Measurements from ENCODE around the gene FSHR. TPM values are rescaled to one million over a fixed set of nuclear protein-coding genes. Genes with fewer than 3 reads are reported as not detected.

The FSHR gene
- total and polyA plus RNA-seq, 4 experiments from 2014 or later, result not detected

GRCh38 chr2:49032936-49033335 is 121.4 kb downstream of the FSHR start:
- Mint-ChIP-seq H3K9me3 (peaks cover 0 to 2% (median 0%) of the 10 kb centered on the region in 8 donors), H3K27ac (no peak overlapping the region), H3K36me3 (no peaks in the 10 kb centered on the region), H3K27me3 (peaks cover 0 to 2% of the 10 kb centered on the region in 2 donors), H3K4me3 (no peak overlapping the region), H3K4me1 (no peaks in the 10 kb centered on the region)
- CTCF ChIA-PET (ENCODE audit: partially characterized antibody), result no interaction called here
- Histone ChIP-seq H3K36me3 (ENCODE audit: insufficient read depth, low read length) (no peaks in the 10 kb centered on the region), H3K27me3 (ENCODE audit: insufficient read depth, low read length) (no peaks in the 10 kb centered on the region), H3K9me3 (ENCODE audit: control insufficient read depth in 1 of 2, low read length in 2 of 2) (no peaks in the 10 kb centered on the region), H3K4me1 (ENCODE audit: insufficient read depth, low read length) (no peaks in the 10 kb centered on the region), H3K4me3 (ENCODE audit: low read length in 2 of 2) (no peak overlapping the region), H3K27ac (ENCODE audit: low read depth, low read length) (no peak overlapping the region)
- no peak for DNase-seq
- POLR2A ChIA-PET (ENCODE audit: partially characterized antibody), result no interaction called here
- intact Hi-C loops (cut with micrococcal nuclease), result no loop called here

- Histone ChIP-seq H3K9me3 (ENCODE audit: control insufficient read depth in 1 of 2, low read length in 2 of 2) (no peaks in the 10 kb centered on the region), H3K4me3 (ENCODE audit: low read length in 2 of 2) (no peak overlapping the region), H3K36me3 (ENCODE audit: insufficient read depth, low read length) (no peaks in the 10 kb centered on the region), H3K4me1 (ENCODE audit: insufficient read depth, low read length) (no peaks in the 10 kb centered on the region), H3K27ac (ENCODE audit: low read depth, low read length) (no peak overlapping the region), H3K27me3 (ENCODE audit: insufficient read depth, low read length) (no peaks in the 10 kb centered on the region)
- Mint-ChIP-seq H3K9me3 (no peaks in the 10 kb centered on the region), H3K4me1 (no peaks in the 10 kb centered on the region), H3K4me3 (no peak overlapping the region), H3K36me3 (no peaks in the 10 kb centered on the region), H3K27ac (no peak overlapping the region), H3K27me3 (peaks cover 0 to 2% of the 10 kb centered on the region in 2 donors)
- intact Hi-C loops (cut with micrococcal nuclease), result no loop called here
- ChIA-PET CTCF (ENCODE audit: partially characterized antibody) (interaction anchor here (1.2 kb wide), 1 partner anchor 9 kb away, joined by 3 read pairs; no protein-coding TSS in a partner anchor), POLR2A (ENCODE audit: partially characterized antibody) (no interaction called here)
- DNase-seq, result no peak
Measured at GRCh38 chr2:49032126-49032525, 122.2 kb downstream of the FSHR start.

GRCh38 chr2:49029406-49029805 is 124.9 kb downstream of the FSHR start:
- intact Hi-C loops (cut with micrococcal nuclease), result no loop called here
- H3K9me3 Mint-ChIP-seq, result no peaks in the 10 kb centered on the region
- H3K9me3 ChIP-seq (ENCODE audit: control insufficient read depth in 1 of 2, low read length in 2 of 2), result no peaks in the 10 kb centered on the region
- H3K27ac ChIP-seq (ENCODE audit: low read depth, low read length), result no peak overlapping the region
- DNase-seq, result no peak
- no peaks in the 10 kb centered on the region for H3K4me1 Mint-ChIP-seq
- H3K4me1 ChIP-seq (ENCODE audit: insufficient read depth, low read length), result no peaks in the 10 kb centered on the region
- H3K27me3 ChIP-seq (ENCODE audit: insufficient read depth, low read length), result no peaks in the 10 kb centered on the region
- no peak overlapping the region for H3K27ac Mint-ChIP-seq
- no peaks in the 10 kb centered on the region for H3K36me3 Mint-ChIP-seq
- no peaks in the 10 kb centered on the region for H3K27me3 Mint-ChIP-seq
- ChIA-PET CTCF (ENCODE audit: partially characterized antibody) (no interaction called here), POLR2A (ENCODE audit: partially characterized antibody) (no interaction called here)
- H3K4me3 ChIP-seq (ENCODE audit: low read length in 2 of 2), result no peak overlapping the region
- H3K36me3 ChIP-seq (ENCODE audit: insufficient read depth, low read length), result no peaks in the 10 kb centered on the region
- H3K4me3 Mint-ChIP-seq, result no peak overlapping the region

- ChIA-PET CTCF (ENCODE audit: partially characterized antibody) (no interaction called here), POLR2A (ENCODE audit: partially characterized antibody) (no interaction called here)
- Histone ChIP-seq H3K27me3 (ENCODE audit: insufficient read depth, low read length) (no peaks in the 10 kb centered on the region), H3K4me1 (ENCODE audit: insufficient read depth, low read length) (no peaks in the 10 kb centered on the region), H3K4me3 (ENCODE audit: low read length in 2 of 2) (no peak overlapping the region), H3K27ac (ENCODE audit: low read depth, low read length) (no peak overlapping the region), H3K9me3 (ENCODE audit: control insufficient read depth in 1 of 2, low read length in 2 of 2) (no peaks in the 10 kb centered on the region), H3K36me3 (ENCODE audit: insufficient read depth, low read length) (no peaks in the 10 kb centered on the region)
- DNase-seq, result no peak
- H3K4me3 Mint-ChIP-seq, result no peak overlapping the region
- H3K9me3 Mint-ChIP-seq, result no peaks in the 10 kb centered on the region
- no peak overlapping the region for H3K27ac Mint-ChIP-seq
- H3K27me3 Mint-ChIP-seq, result no peaks in the 10 kb centered on the region
- no peaks in the 10 kb centered on the region for H3K4me1 Mint-ChIP-seq
- intact Hi-C loops (cut with micrococcal nuclease), result no loop called here
- no peaks in the 10 kb centered on the region for H3K36me3 Mint-ChIP-seq
Measured at GRCh38 chr2:49028101-49028500, 126.2 kb downstream of the FSHR start.

- no peaks in the 10 kb centered on the region for H3K9me3 Mint-ChIP-seq
- no peak overlapping the region for H3K27ac ChIP-seq (ENCODE audit: low read depth, low read length)
- no peaks in the 10 kb centered on the region for H3K27me3 ChIP-seq (ENCODE audit: insufficient read depth, low read length)
- no peak overlapping the region for H3K27ac Mint-ChIP-seq
- H3K4me3 ChIP-seq (ENCODE audit: low read length in 2 of 2), result no peak overlapping the region
- no peak overlapping the region for H3K4me3 Mint-ChIP-seq
- H3K36me3 ChIP-seq (ENCODE audit: insufficient read depth, low read length), result no peaks in the 10 kb centered on the region
- CTCF ChIA-PET (ENCODE audit: partially characterized antibody), result no interaction called here
- H3K4me1 Mint-ChIP-seq, result no peaks in the 10 kb centered on the region
- H3K9me3 ChIP-seq (ENCODE audit: control insufficient read depth in 1 of 2, low read length in 2 of 2), result no peaks in the 10 kb centered on the region
- H3K36me3 Mint-ChIP-seq, result no peaks in the 10 kb centered on the region
- H3K4me1 ChIP-seq (ENCODE audit: insufficient read depth, low read length), result no peaks in the 10 kb centered on the region
- no peak for DNase-seq
- intact Hi-C loops (cut with micrococcal nuclease), result no loop called here
- H3K27me3 Mint-ChIP-seq, result no peaks in the 10 kb centered on the region
- POLR2A ChIA-PET (ENCODE audit: partially characterized antibody), result no interaction called here
Measured at GRCh38 chr2:49026706-49027105, 127.6 kb downstream of the FSHR start.

- POLR2A ChIA-PET (ENCODE audit: partially characterized antibody), result no interaction called here
- no peak overlapping the region for H3K27ac Mint-ChIP-seq
Measured at GRCh38 chr2:49021271-49021670, 133.0 kb downstream of the FSHR start.

GRCh38 chr2:49005261-49005660 is 149.1 kb downstream of the FSHR start:
- intact Hi-C loops (cut with micrococcal nuclease), result no loop called here
- POLR2A ChIA-PET (ENCODE audit: partially characterized antibody), result no interaction called here
- CTCF ChIA-PET (ENCODE audit: partially characterized antibody), result no interaction called here

More at GRCh38 chr2:49021271-49021670, 133.0 kb downstream of the FSHR start:
- H3K27me3 ChIP-seq (ENCODE audit: insufficient read depth, low read length), result no peaks in the 10 kb centered on the region
- CTCF ChIA-PET (ENCODE audit: partially characterized antibody), result no interaction called here
- H3K9me3 ChIP-seq (ENCODE audit: control insufficient read depth in 1 of 2, low read length in 2 of 2), result no peaks in the 10 kb centered on the region
- intact Hi-C loops (cut with micrococcal nuclease), result no loop called here
- Mint-ChIP-seq H3K4me3 (no peak overlapping the region), H3K36me3 (no peaks in the 10 kb centered on the region), H3K4me1 (no peaks in the 10 kb centered on the region), H3K27me3 (no peaks in the 10 kb centered on the region), H3K9me3 (peaks cover 0 to 2% (median 0%) of the 10 kb centered on the region in 8 donors)
- H3K4me1 ChIP-seq (ENCODE audit: insufficient read depth, low read length), result no peaks in the 10 kb centered on the region
- H3K27ac ChIP-seq (ENCODE audit: low read depth, low read length), result no peak overlapping the region
- H3K4me3 ChIP-seq (ENCODE audit: low read length in 2 of 2), result no peak overlapping the region
- DNase-seq, result no peak
- H3K36me3 ChIP-seq (ENCODE audit: insufficient read depth, low read length), result no peaks in the 10 kb centered on the region

GRCh38 chr2:49004036-49004626 is 150.2 kb downstream of the FSHR start:
- no peaks in the 10 kb centered on the region for H3K4me1 ChIP-seq (ENCODE audit: insufficient read depth, low read length)
- no peaks in the 10 kb centered on the region for H3K27me3 ChIP-seq (ENCODE audit: insufficient read depth, low read length)
- no peak for DNase-seq
- Mint-ChIP-seq H3K4me1 (no peaks in the 10 kb centered on the region), H3K9me3 (peaks cover 0 to 9% (median 0%) of the 10 kb centered on the region in 8 donors), H3K4me3 (no peak overlapping the region), H3K27me3 (no peaks in the 10 kb centered on the region), H3K27ac (no peak overlapping the region), H3K36me3 (no peaks in the 10 kb centered on the region)
- H3K4me3 ChIP-seq (ENCODE audit: low read length in 2 of 2), result no peak overlapping the region
- POLR2A ChIA-PET (ENCODE audit: partially characterized antibody), result no interaction called here
- intact Hi-C loops (cut with micrococcal nuclease), result no loop called here
- no peak overlapping the region for H3K27ac ChIP-seq (ENCODE audit: low read depth, low read length)
- CTCF ChIA-PET (ENCODE audit: partially characterized antibody), result no interaction called here
- no peaks in the 10 kb centered on the region for H3K36me3 ChIP-seq (ENCODE audit: insufficient read depth, low read length)
- no peaks in the 10 kb centered on the region for H3K9me3 ChIP-seq (ENCODE audit: control insufficient read depth in 1 of 2, low read length in 2 of 2)

More at GRCh38 chr2:49005261-49005660, 149.1 kb downstream of the FSHR start:
- no peaks in the 10 kb centered on the region for H3K36me3 ChIP-seq (ENCODE audit: insufficient read depth, low read length)
- no peaks in the 10 kb centered on the region for H3K36me3 Mint-ChIP-seq
- no peak overlapping the region for H3K27ac Mint-ChIP-seq
- no peak overlapping the region for H3K27ac ChIP-seq (ENCODE audit: low read depth, low read length)
- H3K9me3 ChIP-seq (ENCODE audit: control insufficient read depth in 1 of 2, low read length in 2 of 2), result no peaks in the 10 kb centered on the region
- peaks cover 0 to 9% (median 0%) of the 10 kb centered on the region in 8 donors for H3K9me3 Mint-ChIP-seq
- no peak overlapping the region for H3K4me3 ChIP-seq (ENCODE audit: low read length in 2 of 2)
- no peaks in the 10 kb centered on the region for H3K4me1 ChIP-seq (ENCODE audit: insufficient read depth, low read length)
- H3K27me3 ChIP-seq (ENCODE audit: insufficient read depth, low read length), result no peaks in the 10 kb centered on the region
- no peaks in the 10 kb centered on the region for H3K27me3 Mint-ChIP-seq
- no peak for DNase-seq
- H3K4me1 Mint-ChIP-seq, result no peaks in the 10 kb centered on the region
- H3K4me3 Mint-ChIP-seq, result no peak overlapping the region
